BLaER1 (cell line): ENCODE data around the gene GGCT.
"Not testable (repeated sequence)": the region's sequence is repeated elsewhere in the genome, so short reads cannot be mapped to it uniquely, and the experiment has no call there.

Experiments
- H3K27ac ChIP-seq: shearing (Covaris generic); formaldehyde crosslinking; 2 replicates; pipeline ENCODE4 v1.8.1; 2022
- H3K27me3 ChIP-seq: shearing (Covaris generic); formaldehyde crosslinking; 2 replicates; pipeline ENCODE4 v1.8.1; 2022
- H3K36me3 ChIP-seq: shearing (Covaris generic); formaldehyde crosslinking; 2 replicates; pipeline ENCODE4 v1.8.1; 2022
- H3K4me1 ChIP-seq: shearing (Covaris generic); formaldehyde crosslinking; 2 replicates; pipeline ENCODE4 v1.8.1; 2022
- H3K4me2 ChIP-seq: shearing (Covaris generic); formaldehyde crosslinking; 2 replicates; pipeline ENCODE4 v1.8.1; 2022
- H3K4me3 ChIP-seq: shearing (Covaris generic); formaldehyde crosslinking; 2 replicates; pipeline ENCODE4 v1.8.1; 2022
- H3K9ac ChIP-seq: shearing (Covaris generic); formaldehyde crosslinking; 2 replicates; pipeline ENCODE4 v1.8.1; 2022
- H3K9me3 ChIP-seq: shearing (Covaris generic); formaldehyde crosslinking; 2 replicates; pipeline ENCODE4 v1.8.1; 2022
- H4K20me1 ChIP-seq: shearing (Covaris generic); formaldehyde crosslinking; 2 replicates; pipeline ENCODE4 v1.8.1; 2022
- Cebpa-rat ChIP-seq: shearing (Covaris generic); IDR thresholded peaks from 2 replicates; pipeline ENCODE4 v1.8.1; 2022

Gene GGCT, protein sequence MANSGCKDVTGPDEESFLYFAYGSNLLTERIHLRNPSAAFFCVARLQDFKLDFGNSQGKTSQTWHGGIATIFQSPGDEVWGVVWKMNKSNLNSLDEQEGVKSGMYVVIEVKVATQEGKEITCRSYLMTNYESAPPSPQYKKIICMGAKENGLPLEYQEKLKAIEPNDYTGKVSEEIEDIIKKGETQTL

DNA sequence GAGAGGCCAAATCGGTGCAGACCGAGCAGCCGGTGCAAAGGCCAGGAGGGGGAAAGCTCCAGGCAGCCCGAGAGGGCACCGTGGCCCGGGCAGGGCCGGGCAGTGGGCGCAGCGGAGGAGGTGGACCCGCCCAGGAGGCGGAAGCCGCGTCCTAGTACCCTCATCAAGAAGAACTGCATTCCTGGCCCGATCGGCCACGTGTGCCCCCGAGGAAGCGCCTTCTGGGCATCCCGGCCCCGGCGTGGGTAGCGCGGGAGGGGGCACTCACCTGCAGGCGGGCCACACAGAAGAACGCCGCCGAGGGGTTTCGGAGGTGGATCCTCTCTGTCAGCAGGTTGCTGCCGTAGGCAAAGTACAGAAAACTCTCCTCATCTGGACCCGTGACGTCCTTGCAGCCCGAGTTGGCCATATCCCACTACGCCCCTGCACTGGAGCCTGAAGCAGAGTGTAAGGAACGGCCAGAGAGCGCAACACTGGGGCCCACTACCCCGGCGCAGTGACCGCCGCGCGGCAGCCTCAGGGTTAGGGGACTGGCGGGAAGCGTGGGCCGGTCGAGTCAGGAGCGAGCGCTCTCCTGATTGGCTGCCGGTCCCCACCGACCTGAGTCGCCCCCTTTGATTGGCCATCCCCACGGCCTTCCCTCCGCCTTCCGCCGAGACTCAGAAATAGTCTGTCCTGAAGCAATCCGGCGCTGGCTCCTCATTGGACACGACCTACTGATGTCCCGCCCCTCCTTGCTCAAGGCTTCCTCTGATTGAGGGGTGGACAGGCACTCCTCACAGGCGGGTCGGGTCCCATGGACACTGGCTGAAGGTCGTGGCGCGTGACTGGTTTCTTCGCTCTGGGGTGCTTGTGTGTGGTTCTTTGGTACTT lies at the start of gene GGCT:
GGCT (minus strand) TSS at position 529 of the 873 bp plus-strand sequence; CDS start at position 409, 120 bp downstream.
- Histone ChIP-seq H4K20me1 (peaks cover 12% of the 10 kb centered on the region), H3K9ac (peak within 1 kb of the TSS; percentile 94), H3K9me3 (peaks cover 12% of the 10 kb centered on the region), H3K4me2 (peak within 1 kb of the TSS; percentile 96), H3K36me3 (peaks cover 22% of the 10 kb centered on the region), H3K27me3 (no peaks in the 10 kb centered on the region), H3K4me1 (peaks cover 27% of the 10 kb centered on the region), H3K27ac (peak within 1 kb of the TSS; percentile 91), H3K4me3 (peak within 1 kb of the TSS; percentile 98)
- peak; percentile 30; the same call in 1 of the 2 replicates for TF ChIP-seq Cebpa-rat

DNA sequence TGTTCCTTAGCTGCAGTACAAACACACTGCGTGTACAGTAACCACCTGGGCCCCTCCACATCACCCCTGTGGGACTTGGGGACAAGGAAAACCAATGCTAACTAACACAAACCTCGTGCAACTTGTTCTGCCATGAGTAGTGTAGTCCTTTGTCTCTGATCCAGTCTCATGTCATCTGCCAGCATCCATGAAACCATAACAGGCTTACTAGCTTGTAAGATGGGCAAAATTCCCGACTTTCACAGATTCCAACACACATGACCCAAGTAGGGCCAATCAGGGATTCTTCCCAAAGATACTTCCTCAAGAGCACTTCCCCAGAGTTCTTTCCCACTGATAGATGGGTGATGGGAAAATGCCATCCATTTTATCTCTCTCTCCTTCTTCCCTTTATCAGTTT lies 48.9 kb upstream of the GGCT start:
- Histone ChIP-seq H3K9me3 (no peaks in the 10 kb centered on the region), H3K4me1 (peaks cover 14% of the 10 kb centered on the region), H4K20me1 (no peaks in the 10 kb centered on the region), H3K36me3 (no peaks in the 10 kb centered on the region; the same call in 1 of the 2 replicates), H3K27me3 (no peaks in the 10 kb centered on the region), H3K27ac (no peak overlapping the region), H3K9ac (no peak overlapping the region), H3K4me2 (no peak overlapping the region), H3K4me3 (no peak overlapping the region)
- TF ChIP-seq Cebpa-rat: no peak

DNA sequence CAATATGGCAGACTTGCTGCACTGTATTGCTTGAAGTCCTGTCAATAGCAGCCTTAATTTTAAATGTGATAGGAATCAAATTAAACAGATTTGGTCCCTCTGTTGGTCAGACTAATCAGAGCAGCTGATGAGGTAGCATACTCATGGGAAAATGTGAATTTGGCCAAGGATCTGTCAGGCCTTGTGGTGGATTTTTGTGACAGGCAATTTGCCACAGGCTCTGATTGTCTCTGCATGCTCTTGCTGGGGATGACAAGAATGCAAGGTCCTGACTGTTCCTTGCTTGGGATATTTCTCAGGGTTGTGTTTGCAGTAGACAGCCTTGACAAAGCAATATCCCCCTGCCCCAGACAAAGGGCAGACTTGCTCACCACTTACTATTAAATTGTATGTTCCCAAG lies 48.5 kb upstream of the GGCT start:
- no peak for TF ChIP-seq Cebpa-rat
- H3K27ac ChIP-seq: no peak overlapping the region
- no peak overlapping the region for H3K9ac ChIP-seq
- H3K9me3 ChIP-seq: no peaks in the 10 kb centered on the region
- H4K20me1 ChIP-seq: no peaks in the 10 kb centered on the region
- H3K27me3 ChIP-seq: no peaks in the 10 kb centered on the region
- no peaks in the 10 kb centered on the region for H3K36me3 ChIP-seq
- H3K4me3 ChIP-seq: no peak overlapping the region
- peaks cover 14% of the 10 kb centered on the region for H3K4me1 ChIP-seq
- H3K4me2 ChIP-seq: no peak overlapping the region

DNA sequence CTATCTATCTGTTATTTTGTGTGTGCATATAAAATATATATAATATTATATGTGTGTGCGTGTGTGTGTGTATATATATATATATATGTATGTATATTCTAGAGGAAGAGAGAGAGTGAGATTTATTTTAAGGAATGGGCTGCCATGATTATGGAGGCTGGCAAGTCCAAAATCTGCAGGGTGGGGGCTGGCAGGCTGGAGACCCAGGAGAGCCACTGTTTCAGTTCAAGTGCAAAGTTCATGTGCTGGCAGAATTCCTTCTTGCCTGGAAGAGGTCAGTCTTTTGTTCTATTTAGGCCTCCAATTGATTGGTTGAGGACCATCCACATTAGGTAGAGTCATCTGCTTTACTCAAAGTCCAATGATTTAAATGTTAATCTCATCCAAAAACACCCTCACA lies 47.7 kb upstream of the GGCT start:
- H3K36me3 ChIP-seq: no peaks in the 10 kb centered on the region
- no peak overlapping the region for H3K4me2 ChIP-seq
- H3K4me1 ChIP-seq: peaks cover 14% of the 10 kb centered on the region
- no peak overlapping the region for H3K4me3 ChIP-seq
- no peak overlapping the region for H3K27ac ChIP-seq
- no peaks in the 10 kb centered on the region for H3K9me3 ChIP-seq
- no peak overlapping the region for H3K9ac ChIP-seq
- no peaks in the 10 kb centered on the region for H4K20me1 ChIP-seq
- TF ChIP-seq Cebpa-rat: no peak
- H3K27me3 ChIP-seq: no peaks in the 10 kb centered on the region

DNA sequence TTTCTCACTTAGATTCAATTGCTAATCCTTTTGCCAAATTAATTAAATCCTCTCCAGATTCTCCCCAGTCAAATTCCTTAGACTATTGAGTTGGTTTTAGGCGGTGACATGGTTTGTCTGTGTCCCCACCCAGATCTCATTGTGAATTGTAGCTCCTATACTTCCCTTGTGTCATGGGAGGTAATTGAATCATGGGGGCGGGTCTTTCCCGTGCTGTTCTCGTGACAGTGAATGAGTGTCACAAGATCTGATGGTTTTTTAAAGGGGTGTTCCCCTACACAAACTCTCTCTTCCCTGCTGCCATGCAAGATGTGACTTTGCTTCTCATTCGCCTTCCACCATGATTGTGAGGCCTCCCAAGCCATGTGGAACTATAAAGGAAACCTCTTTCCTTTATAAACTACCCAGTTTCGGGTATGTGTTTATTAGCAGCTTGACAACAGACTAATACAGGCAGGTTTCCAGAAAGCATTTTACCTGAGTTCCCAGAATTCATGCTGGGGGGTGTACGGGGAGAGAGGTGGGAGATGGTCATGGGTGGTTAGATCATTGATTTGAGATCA lies 45.4 kb upstream of the GGCT start:
- TF ChIP-seq Cebpa-rat: no peak
- H3K4me1 ChIP-seq: peaks cover 14% of the 10 kb centered on the region
- H3K9me3 ChIP-seq: no peaks in the 10 kb centered on the region
- no peaks in the 10 kb centered on the region for H4K20me1 ChIP-seq
- H3K27me3 ChIP-seq: no peaks in the 10 kb centered on the region
- no peak overlapping the region for H3K9ac ChIP-seq
- H3K36me3 ChIP-seq: no peaks in the 10 kb centered on the region
- no peak overlapping the region for H3K4me3 ChIP-seq
- no peak overlapping the region for H3K27ac ChIP-seq
- H3K4me2 ChIP-seq: no peak overlapping the region

DNA sequence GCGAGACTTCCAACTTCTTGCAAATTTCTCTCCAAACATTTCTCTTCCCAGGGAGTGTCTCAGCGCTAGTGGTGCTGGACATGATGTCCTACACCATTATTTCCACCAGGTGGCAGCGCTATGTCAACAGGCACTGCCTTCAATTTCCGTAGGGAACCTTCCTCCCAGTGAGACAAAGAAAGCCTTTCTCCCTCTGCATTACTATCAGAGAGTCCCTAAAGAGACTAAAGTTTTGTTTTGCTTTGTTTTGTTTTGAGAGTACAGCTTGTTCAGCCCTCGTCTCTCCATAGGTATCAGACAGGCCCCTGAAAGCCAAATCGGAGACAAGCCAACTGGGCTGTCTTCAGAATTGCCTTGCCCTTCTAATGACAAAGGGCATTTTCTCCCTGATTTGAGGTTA lies 44.2 kb upstream of the GGCT start:
- no peak for TF ChIP-seq Cebpa-rat
- Histone ChIP-seq H3K4me3 (no peak overlapping the region), H3K9me3 (no peaks in the 10 kb centered on the region), H3K27me3 (no peaks in the 10 kb centered on the region), H3K9ac (no peak overlapping the region), H3K4me1 (peaks cover 14% of the 10 kb centered on the region), H3K27ac (no peak overlapping the region), H3K36me3 (no peaks in the 10 kb centered on the region), H3K4me2 (no peak overlapping the region), H4K20me1 (no peaks in the 10 kb centered on the region)

DNA sequence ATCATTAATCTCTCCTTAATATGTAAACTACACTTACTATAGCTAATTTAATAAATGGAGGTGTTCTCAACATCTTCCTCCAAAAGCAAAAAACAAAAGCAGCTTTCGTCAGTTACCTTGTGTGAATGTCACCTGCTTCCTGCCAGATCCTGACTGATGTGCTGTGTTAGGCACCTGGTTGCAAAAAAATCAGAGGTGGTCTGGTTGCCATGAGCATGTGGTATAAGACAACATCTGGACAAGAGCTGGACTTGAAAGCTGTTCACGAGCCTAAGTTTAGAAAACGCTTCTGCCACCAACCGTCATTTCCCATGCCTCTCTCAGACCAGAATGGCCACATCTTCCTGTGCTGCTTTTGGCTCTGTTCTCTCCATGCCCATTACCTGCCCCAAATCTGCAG lies 42.0 kb upstream of the GGCT start:
- no peaks in the 10 kb centered on the region for H3K36me3 ChIP-seq
- no peak overlapping the region for H3K4me3 ChIP-seq
- TF ChIP-seq Cebpa-rat: no peak
- no peaks in the 10 kb centered on the region for H4K20me1 ChIP-seq
- no peak overlapping the region for H3K4me2 ChIP-seq
- H3K27ac ChIP-seq: no peak overlapping the region
- peaks cover 12% of the 10 kb centered on the region; the same call in 1 of the 2 replicates for H3K9me3 ChIP-seq
- no peaks in the 10 kb centered on the region for H3K27me3 ChIP-seq
- peaks cover 14% of the 10 kb centered on the region for H3K4me1 ChIP-seq
- H3K9ac ChIP-seq: no peak overlapping the region

DNA sequence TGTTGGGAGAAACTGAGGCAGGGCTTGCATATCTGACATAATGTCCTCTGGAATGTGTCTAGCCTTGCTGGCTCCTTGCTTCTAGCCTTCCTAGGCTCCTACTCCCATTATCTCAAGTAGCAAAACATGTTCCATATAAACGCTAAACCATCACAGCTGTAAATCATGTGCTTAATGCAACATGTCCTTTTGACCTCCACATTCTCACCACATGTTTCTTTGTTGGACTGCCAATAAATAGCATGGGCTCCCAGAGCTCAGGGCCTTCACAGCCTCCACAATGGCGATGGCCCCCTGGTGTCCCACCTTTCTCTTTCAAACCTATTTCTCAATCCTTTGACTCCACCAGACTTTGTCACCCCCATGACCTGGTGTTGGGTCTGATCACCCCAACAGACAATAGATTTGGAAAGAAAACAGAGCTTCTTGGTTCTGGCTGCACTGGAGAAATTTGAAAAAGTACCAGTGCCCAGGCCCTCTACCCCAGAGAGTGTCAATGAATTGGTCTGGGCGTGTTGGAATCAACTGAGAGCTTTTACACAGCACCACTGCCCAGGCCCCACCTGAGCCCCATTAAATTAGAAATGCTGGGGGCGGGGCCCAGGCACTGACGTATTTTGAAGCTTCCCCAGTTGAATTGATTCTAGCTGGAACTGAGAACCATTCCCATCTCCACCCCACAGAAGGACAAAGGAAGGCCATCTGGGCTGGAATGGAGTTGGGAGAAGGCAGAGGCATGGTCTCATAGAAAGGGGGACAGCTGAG lies 41.3 kb upstream of the GGCT start:
- Histone ChIP-seq H4K20me1 (no peaks in the 10 kb centered on the region), H3K27me3 (no peaks in the 10 kb centered on the region), H3K9ac (no peak overlapping the region), H3K4me2 (no peak overlapping the region), H3K27ac (no peak overlapping the region), H3K9me3 (peaks cover 12% of the 10 kb centered on the region; the same call in 1 of the 2 replicates), H3K4me1 (peaks cover 7% of the 10 kb centered on the region), H3K36me3 (no peaks in the 10 kb centered on the region), H3K4me3 (no peak overlapping the region)
- TF ChIP-seq Cebpa-rat: no peak

DNA sequence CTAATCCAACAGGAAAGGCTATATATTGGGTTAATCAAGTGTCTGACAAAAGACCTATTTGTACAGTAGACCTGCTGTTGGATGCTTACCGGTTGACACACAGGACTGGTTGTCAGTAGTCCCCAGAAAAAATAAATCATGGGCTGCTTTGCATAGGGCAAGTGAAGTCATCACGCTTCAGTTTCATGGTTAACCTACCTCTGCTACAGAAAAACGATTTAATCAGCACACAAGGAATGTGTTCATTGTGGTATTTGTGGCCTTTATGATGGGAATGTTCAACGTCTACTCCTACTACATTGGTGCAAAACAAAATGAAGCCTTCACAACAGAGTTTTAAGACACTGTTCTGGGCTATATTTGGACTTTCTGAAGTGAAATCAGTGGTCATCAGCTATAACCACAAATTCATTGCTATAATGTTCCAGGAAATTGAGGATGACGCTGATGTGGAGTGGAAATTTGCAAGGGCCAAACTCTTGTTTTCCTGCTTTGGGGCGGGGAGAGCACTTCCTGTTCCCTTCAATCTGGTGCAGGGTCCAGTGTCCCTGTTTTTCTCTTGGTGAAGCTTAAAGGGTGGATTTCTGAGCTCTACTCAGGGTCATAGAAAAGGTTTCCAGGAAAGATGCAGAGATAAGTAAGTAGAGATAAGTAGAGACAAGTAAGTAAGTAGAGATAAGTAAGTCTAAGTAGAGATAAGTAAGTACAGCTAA lies 39.3 kb upstream of the GGCT start:
- Histone ChIP-seq H3K36me3 (no peaks in the 10 kb centered on the region), H3K4me1 (no peaks in the 10 kb centered on the region), H3K27ac (no peak overlapping the region), H4K20me1 (no peaks in the 10 kb centered on the region), H3K9me3 (peaks cover 12% of the 10 kb centered on the region; the same call in 1 of the 2 replicates), H3K4me3 (no peak overlapping the region), H3K4me2 (no peak overlapping the region), H3K27me3 (no peaks in the 10 kb centered on the region), H3K9ac (no peak overlapping the region)
- no peak for TF ChIP-seq Cebpa-rat

DNA sequence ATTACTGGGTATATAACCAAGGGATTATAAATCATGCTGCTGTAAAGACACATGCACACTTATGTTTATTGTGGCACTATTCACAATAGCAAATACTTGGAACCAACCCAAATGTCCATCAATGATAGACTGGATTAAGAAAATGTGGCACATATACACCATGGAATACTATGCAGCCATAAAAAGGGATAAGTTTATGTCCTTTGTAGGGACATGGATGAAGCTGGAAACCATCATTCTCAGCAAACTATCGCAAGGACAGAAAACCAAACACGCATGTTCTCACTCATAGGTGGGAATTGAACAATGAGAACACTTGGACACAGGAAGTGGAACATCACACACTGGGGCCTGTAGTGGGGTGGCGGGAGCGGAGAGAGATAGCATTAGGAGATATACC lies 38.5 kb upstream of the GGCT start:
- H4K20me1 ChIP-seq, H3K27me3 ChIP-seq, H3K27ac ChIP-seq, H3K4me3 ChIP-seq, H3K36me3 ChIP-seq, H3K4me2 ChIP-seq, H3K9ac ChIP-seq, H3K4me1 ChIP-seq: not testable (repeated sequence)
- H3K9me3 ChIP-seq: peaks cover 12% of the 10 kb centered on the region; the same call in 1 of the 2 replicates
